Measurements from ENCODE around the gene SHC2. TPM values are rescaled to one million over a fixed set of nuclear protein-coding genes. Genes with fewer than 3 reads are reported as not detected.

The SHC2 gene
- total and polyA plus RNA-seq, 2 of the 8 experiments (the other 6 are each of a cell fraction or from before 2014, with no cell fraction given): 4.4 to 7.3 TPM

DNA sequence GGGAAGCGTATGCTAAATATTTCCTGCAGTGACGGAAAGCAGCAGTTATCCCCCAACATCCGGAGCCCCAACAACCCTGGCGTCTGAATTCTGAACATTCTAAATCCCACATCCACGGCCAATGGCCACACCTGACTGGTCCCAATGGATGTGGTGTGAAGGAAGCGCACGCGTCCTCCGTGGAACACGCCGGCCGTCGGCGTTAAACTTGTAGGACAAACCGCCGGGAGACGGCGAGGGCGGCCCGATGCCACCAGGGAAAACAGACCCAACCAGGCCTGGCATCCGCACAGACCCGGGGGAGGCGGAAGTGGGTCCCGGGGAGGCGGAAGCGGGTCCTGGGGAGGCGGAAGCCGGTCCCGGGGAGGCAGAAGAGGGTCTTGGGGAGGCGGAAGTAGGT lies 3.2 kb downstream of the SHC2 start:
- Histone ChIP-seq H2BK5ac (ENCODE audit: low read depth, low read length) (no peak overlapping the region), H3K4me3 (ENCODE audit: extremely low read depth in 1 of 4, insufficient read depth in 2 of 4, low read depth in 3 of 4, low read length in 4 of 4) (no peak overlapping the region), H2AFZ (ENCODE audit: low read length) (no peak overlapping the region), H3K23me2 (ENCODE audit: low read depth, low read length) (peaks cover 6% of the 10 kb centered on the region; the same call in 1 of the 2 replicates), H2BK20ac (ENCODE audit: low read length) (no peak overlapping the region), H3K4me1 (replicated peaks in 1 of 4; ENCODE audit: control insufficient read depth in 3 of 4, insufficient read depth in 4 of 4, low read length in 3 of 4) (peaks cover 1 to 10% (median 2%) of the 10 kb centered on the region in 4 experiments; a peak in 3 of 7 replicates), H3K79me2 (ENCODE audit: control insufficient read depth in 1 of 2, insufficient read depth in 2 of 2, low read length in 2 of 2) (no peaks in the 10 kb centered on the region), H3K79me1 (ENCODE audit: low read depth, low read length) (no peaks in the 10 kb centered on the region), H3K23ac (ENCODE audit: insufficient read length) (no peak overlapping the region), H3K27ac (ENCODE audit: low read depth, low read length) (no peak overlapping the region), H2BK12ac (ENCODE audit: low read depth, low read length) (no peak overlapping the region), H3K36me3 (ENCODE audit: control insufficient read depth in 2 of 4, insufficient read depth in 4 of 4, low read length in 3 of 4) (no peaks in the 10 kb centered on the region), H3K4me2 (ENCODE audit: insufficient read depth in 1 of 2, low read depth in 2 of 2, low read length in 2 of 2) (no peak overlapping the region), H3K14ac (ENCODE audit: insufficient read length) (no peak overlapping the region), H2AK5ac (ENCODE audit: low read depth, low read length) (no peak overlapping the region), H4K8ac (ENCODE audit: extremely low read depth, insufficient read depth, low read length) (no peak overlapping the region), H2BK120ac (replicated peaks; ENCODE audit: low read depth, low read length) (no peak overlapping the region), H4K91ac (replicated peaks; ENCODE audit: insufficient read length, low read length) (no peak overlapping the region), H3K27me3 (replicated peaks in 1 of 4; ENCODE audit: control insufficient read depth in 3 of 4, extremely low read depth in 1 of 4, insufficient read depth in 3 of 4, low read length in 3 of 4) (peaks cover 7 to 30% (median 25%) of the 10 kb centered on the region in 4 experiments), H3K56ac (replicated peaks; ENCODE audit: insufficient read length, low read depth, low read length) (no peak overlapping the region), H4K20me1 (replicated peaks in 1 of 2; ENCODE audit: control insufficient read depth in 1 of 2, insufficient read depth in 2 of 2, low read length in 2 of 2) (peaks cover 0 to 2% of the 10 kb centered on the region in 2 experiments), H3K9ac (replicated peaks in 1 of 4; ENCODE audit: extremely low read depth in 1 of 4, low read depth in 3 of 4, low read length in 3 of 4) (0 out of 7 replicates have a peak overlapping the region, but pooled peaks of 1 of the 4 experiments have one; percentile 21), H3K9me3 (ENCODE audit: insufficient read depth in 2 of 2, low read depth in 1 of 2, low read length in 1 of 2) (peaks cover 0 to 2% of the 10 kb centered on the region in 2 experiments; a peak in 1 of 4 replicates), H4K5ac (ENCODE audit: insufficient read length, low read depth, low read length) (no peak overlapping the region), H3K18ac (ENCODE audit: extremely low read depth, low read length) (no peak overlapping the region), H2BK15ac (ENCODE audit: low read length) (no peak overlapping the region), H3K4ac (replicated peaks; ENCODE audit: insufficient read length, low read depth, low read length) (no peak overlapping the region)
- POLR2A ChIA-PET (ENCODE audit: partially characterized antibody): interaction anchor here (0.7 kb wide), 1 partner anchor 52 kb away, joined by 3 read pairs; no protein-coding TSS in a partner anchor
- FAIRE-seq (no peak), DNase-seq (ENCODE audit: low read depth in 1 of 2, low spot score in 2 of 2) (no peak)
- TF ChIP-seq SIX5 (IDR thresholded peaks at IDR 0.05; ENCODE audit: low read depth, low read length): no peak
- no peak for TF ChIP-seq RAD21 (IDR thresholded peaks at IDR 0.05 in 1 of 2, conservative IDR thresholded peaks at IDR 0.05 in 1 of 2; ENCODE audit: low read depth in 2 of 2, low read length in 2 of 2)
- no peak for TF ChIP-seq SP4 (IDR thresholded peaks at IDR 0.05; ENCODE audit: low read length)
- TF ChIP-seq SUZ12 (IDR thresholded peaks at IDR 0.05; ENCODE audit: low read length): no peak
- no peak for TF ChIP-seq TAF1 (IDR thresholded peaks at IDR 0.05; ENCODE audit: low read depth, low read length)
- TF ChIP-seq POLR2A (IDR thresholded peaks at IDR 0.05; ENCODE audit: control extremely low read depth in 1 of 2, low read depth in 2 of 2, low read length in 2 of 2): no peak
- TF ChIP-seq GTF2F1 (IDR thresholded peaks at IDR 0.05; ENCODE audit: borderline replicate concordance, low read depth, low read length): no peak
- no peak for TF ChIP-seq GABPA (IDR thresholded peaks at IDR 0.05; ENCODE audit: borderline replicate concordance, insufficient read depth, low read length)
- no peak for TF ChIP-seq SIN3A (conservative IDR thresholded peaks at IDR 0.05 in 1 of 2, IDR thresholded peaks at IDR 0.05 in 1 of 2; ENCODE audit: low read depth in 1 of 2, low read length in 2 of 2)
- no peak for TF ChIP-seq KDM1A (IDR thresholded peaks at IDR 0.05; ENCODE audit: borderline replicate concordance, low read length)
- no peak for TF ChIP-seq BCL11A (IDR thresholded peaks at IDR 0.05; ENCODE audit: low read depth in 2 of 2, low read length in 2 of 2)
- no peak for TF ChIP-seq JUN (IDR thresholded peaks at IDR 0.05; ENCODE audit: low read depth, low read length)
- TF ChIP-seq NANOG (IDR thresholded peaks at IDR 0.05; ENCODE audit: insufficient read depth, low read depth, low read length, poor library complexity, severe bottlenecking): no peak
- TF ChIP-seq RFX5 (IDR thresholded peaks at IDR 0.05; ENCODE audit: borderline replicate concordance, low read depth, low read length): no peak
- WGBS, 2 experiments (ENCODE audit: extremely low coverage in 1 of 2, insufficient coverage in 1 of 2, insufficient read length in 1 of 2, insufficient replicate concordance in 2 of 2, low coverage in 1 of 2, low lambda C conversion rate in 2 of 2, missing lambda C conversion rate in 1 of 2): 94% methylated on average over 14 of the region's 30 CpGs; no CpG with 5 or more reads in 1 of the 2 experiments
- CTCF ChIA-PET (ENCODE audit: partially characterized antibody): no interaction called here

Data from H1 (cell line).